Left lung (tissue), 10 donors: Measurements from ENCODE around the gene CLMN. TPM values are rescaled to one million over a fixed set of nuclear protein-coding genes. Genes with fewer than 3 reads are reported as not detected.

Experiments
- ATAC-seq: fragments of 200-7000 bp; cut with Tn5 transposase; one replicate; pipeline ENCODE4 v1.9.1; 2020; ENCODE audit warnings: moderate library complexity
- DNase-seq, 4 donors: peaks; one replicate each; pipeline ENCODE4 v3.0.0-alpha.2; 2013 to 2020
- H3K27ac ChIP-seq, 2 donors: fragments of 200-600 bp; sonication (generic) in 1 of 2; one replicate each; pipeline versions ENCODE4 v1.5.0 to v1.8.0; 2020 to 2021
- H3K27me3 ChIP-seq, 2 donors: fragments of 200-600 bp; sonication (generic) in 1 of 2; one replicate each; pipeline versions ENCODE4 v1.5.0 to v1.8.0; 2020 to 2021
- H3K36me3 ChIP-seq, 2 donors: fragments of 200-600 bp; sonication (generic) in 1 of 2; one replicate each; pipeline versions ENCODE4 v1.5.0 to v1.8.0; 2020 to 2021
- H3K4me1 ChIP-seq, 2 donors: fragments of 200-600 bp; one replicate each; pipeline ENCODE4 v1.8.0; 2021
- H3K4me3 ChIP-seq, 2 donors: fragments of 200-600 bp; sonication (generic) in 1 of 2; one replicate each; pipeline versions ENCODE4 v1.5.0 to v1.8.0; 2020 to 2021; ENCODE audit warnings: mild to moderate bottlenecking in 1 of 2
- H3K9me3 ChIP-seq, 2 donors: fragments of 200-600 bp; sonication (generic) in 1 of 2; one replicate each; pipeline versions ENCODE4 v1.5.0 to v1.8.0; 2020 to 2021
- intact Hi-C, 2 donors: fragments of 100-400 bp; cut with DNase I; formaldehyde crosslinking; loops; one replicate each; pipeline versions ENCODE4 v1.11.2 to v1.14.2; 2022
- polyA plus RNA-seq, 6 donors: library from polyadenylated mRNA; unstranded; fragments of 120-200 nt; gene quantifications; one replicate each; pipeline ENCODE4 v1.2.1, GENCODE V29; 2013; ENCODE audit not compliant: insufficient read length in 6 of 6
- total RNA-seq, 2 donors: library from RNA; stranded (reverse); fragmentation: NEBNext Ultra II Directional; extraction: Animal tissue kit (Norgen Biotek cat#: 25700); gene quantifications; one replicate each; pipeline ENCODE4 v1.2.1, GENCODE V29; 2021
- TF ChIP-seq, protein P1 (sequence below), 2 donors: fragments of 200-600 bp; sonication (generic) in 1 of 2; IDR thresholded peaks; one replicate each; pipeline versions ENCODE4 v1.5.0 to v1.8.0; 2021; ENCODE audit warnings: antibody characterized with exemption in 2 of 2
- donor health status: DM: no; HTN: yes; CAD: no.
- donor health status: DM: no; HTN: no; CAD: no.

Gene CLMN
- total and polyA plus RNA-seq, 8 donors: 10.3 to 30.0 (median 12.6) TPM

DNA sequence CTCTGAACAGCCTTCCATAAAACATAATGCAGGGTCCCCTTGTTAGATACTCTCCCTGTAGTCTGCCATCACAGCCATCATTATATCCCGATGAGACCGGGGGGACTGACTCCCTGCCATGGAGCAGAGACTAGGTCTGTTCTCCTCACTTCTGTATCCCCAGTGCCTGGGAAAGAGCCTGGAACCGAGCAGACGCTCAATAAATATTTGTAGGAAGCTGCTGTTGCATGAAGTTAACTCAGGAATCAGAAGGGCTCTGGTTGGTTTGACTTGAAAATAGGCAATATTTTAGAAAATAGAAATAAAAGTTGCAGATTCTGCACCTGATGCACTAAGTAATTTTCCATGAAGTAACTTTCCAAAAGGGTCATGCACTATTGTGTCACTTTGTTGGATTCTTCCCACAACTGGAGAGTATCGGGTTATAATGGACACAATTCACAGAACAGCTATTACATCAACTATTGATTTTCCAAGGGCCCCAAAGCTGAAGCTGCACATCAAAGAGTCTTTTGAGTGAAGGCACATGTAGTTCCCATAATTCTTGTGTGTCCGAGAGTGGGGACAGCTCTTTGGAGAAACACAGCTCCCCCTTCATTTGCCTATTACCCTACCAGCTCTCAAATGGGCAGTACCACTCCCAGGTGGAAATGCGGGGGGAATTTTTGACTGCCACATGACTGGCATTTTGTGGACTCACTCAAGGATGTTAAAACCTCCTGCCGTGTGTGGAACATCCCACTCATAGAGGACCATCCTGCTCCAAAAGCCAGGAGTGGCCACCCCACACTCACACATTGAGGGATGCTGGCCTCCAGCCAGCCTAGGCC lies 18.8 kb downstream of the CLMN start:
- Histone ChIP-seq H3K9me3 (no peaks in the 10 kb centered on the region), H3K4me3 (no peak overlapping the region), H3K27me3 (peaks cover 0 to 4% of the 10 kb centered on the region in 2 donors), H3K27ac (no peak overlapping the region), H3K36me3 (no peaks in the 10 kb centered on the region), H3K4me1 (no peaks in the 10 kb centered on the region)
- ATAC-seq: no peak
- TF ChIP-seq, protein P1, sequence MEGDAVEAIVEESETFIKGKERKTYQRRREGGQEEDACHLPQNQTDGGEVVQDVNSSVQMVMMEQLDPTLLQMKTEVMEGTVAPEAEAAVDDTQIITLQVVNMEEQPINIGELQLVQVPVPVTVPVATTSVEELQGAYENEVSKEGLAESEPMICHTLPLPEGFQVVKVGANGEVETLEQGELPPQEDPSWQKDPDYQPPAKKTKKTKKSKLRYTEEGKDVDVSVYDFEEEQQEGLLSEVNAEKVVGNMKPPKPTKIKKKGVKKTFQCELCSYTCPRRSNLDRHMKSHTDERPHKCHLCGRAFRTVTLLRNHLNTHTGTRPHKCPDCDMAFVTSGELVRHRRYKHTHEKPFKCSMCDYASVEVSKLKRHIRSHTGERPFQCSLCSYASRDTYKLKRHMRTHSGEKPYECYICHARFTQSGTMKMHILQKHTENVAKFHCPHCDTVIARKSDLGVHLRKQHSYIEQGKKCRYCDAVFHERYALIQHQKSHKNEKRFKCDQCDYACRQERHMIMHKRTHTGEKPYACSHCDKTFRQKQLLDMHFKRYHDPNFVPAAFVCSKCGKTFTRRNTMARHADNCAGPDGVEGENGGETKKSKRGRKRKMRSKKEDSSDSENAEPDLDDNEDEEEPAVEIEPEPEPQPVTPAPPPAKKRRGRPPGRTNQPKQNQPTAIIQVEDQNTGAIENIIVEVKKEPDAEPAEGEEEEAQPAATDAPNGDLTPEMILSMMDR (IDR thresholded peaks at IDR 0.05): no peak
- intact Hi-C loops: no loop called here
- DNase-seq: no peak

DNA sequence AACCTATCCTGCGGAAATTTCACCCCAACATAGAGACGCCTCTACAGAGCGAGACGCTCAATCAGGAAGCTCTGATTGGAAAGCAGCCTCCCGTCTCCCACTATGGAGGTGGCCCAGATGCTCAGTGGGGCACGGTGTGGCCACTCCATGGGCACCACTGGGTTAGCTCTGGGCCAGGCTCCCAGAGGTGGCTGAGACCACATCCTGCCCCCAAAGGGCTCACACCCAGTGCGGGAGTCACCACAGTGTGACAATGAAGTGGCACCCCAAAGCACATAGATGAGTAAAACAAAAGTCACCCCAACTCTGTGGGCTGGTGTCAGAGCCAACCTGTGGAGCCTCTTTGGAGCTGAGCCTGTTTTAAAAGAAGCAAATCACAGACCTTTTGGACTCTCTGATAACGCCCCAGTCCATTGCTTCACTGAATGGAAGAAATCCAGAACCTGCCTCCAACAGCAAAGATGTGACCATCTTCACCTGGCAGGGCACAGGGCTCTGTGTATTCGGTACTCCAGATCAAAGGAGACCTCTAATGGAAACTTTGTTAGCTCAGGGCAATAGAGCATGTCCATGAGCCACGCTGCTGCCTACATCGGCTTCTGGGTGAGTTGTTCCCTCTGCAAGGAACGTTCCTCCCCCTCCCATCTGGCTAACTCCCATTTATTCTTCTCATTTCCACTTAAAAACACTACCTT lies 19.6 kb downstream of the CLMN start:
- no peak for ATAC-seq
- intact Hi-C loops: no loop called here
- H3K27ac ChIP-seq: no peak overlapping the region

DNA sequence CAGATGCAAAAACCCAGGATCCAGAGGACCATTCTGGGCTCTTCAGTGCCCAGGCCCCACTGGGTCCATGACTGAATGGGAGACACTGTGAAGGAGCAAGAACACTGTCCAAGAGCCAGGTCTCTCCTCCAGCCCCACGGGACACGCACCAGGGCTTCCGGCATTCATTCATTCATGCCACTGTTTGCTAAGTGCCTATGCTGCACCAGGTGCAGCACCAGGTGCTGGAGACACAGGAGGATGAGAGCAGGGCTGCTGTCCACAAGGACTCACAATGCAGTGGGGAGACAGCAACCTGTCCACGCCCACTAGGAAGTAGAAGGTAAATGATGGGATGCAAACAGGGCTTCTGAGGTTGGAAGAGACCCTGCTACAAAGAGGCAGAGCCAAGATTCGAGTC lies 20.4 kb downstream of the CLMN start:
- Histone ChIP-seq H3K36me3 (no peaks in the 10 kb centered on the region), H3K4me1 (no peaks in the 10 kb centered on the region), H3K27me3 (peaks cover 0 to 4% of the 10 kb centered on the region in 2 donors), H3K9me3 (no peaks in the 10 kb centered on the region), H3K4me3 (no peak overlapping the region), H3K27ac (no peak overlapping the region)
- TF ChIP-seq, protein P1 (IDR thresholded peaks at IDR 0.05): no peak
- intact Hi-C loops: no loop called here
- DNase-seq (no peak), ATAC-seq (no peak)

More for the DNA sequence above, 19.6 kb downstream of the CLMN start:
- H3K4me3 ChIP-seq: no peak overlapping the region
- no peaks in the 10 kb centered on the region for H3K36me3 ChIP-seq
- H3K4me1 ChIP-seq: no peaks in the 10 kb centered on the region
- TF ChIP-seq, protein P1 (IDR thresholded peaks at IDR 0.05): no peak
- H3K27me3 ChIP-seq: peaks cover 0 to 4% of the 10 kb centered on the region in 2 donors
- H3K9me3 ChIP-seq: no peaks in the 10 kb centered on the region
- DNase-seq: no peak

DNA sequence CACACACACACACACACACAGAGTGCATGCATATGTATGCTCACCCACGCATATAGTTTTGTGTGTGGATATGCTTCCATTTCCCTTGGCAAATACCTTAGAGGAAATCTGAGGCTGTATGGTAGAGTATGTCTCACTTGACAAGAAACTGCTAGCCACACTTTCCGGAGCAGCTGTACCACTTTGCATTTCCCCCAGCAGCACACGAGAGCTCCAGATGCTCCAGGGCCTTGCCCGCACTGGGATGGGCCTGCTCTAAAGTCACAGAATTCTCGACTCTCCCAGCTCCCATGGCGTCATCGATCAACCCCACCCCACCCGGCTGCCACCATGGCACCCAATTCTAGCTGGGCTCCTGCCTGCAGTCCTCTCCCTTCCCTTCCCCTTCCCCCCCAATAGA lies 21.9 kb downstream of the CLMN start:
- DNase-seq: no peak
- no peaks in the 10 kb centered on the region for H3K9me3 ChIP-seq
- intact Hi-C loops: no loop called here
- no peak overlapping the region for H3K4me3 ChIP-seq
- peaks cover 0 to 4% of the 10 kb centered on the region in 2 donors for H3K27me3 ChIP-seq
- H3K4me1 ChIP-seq: no peaks in the 10 kb centered on the region
- no peak for ATAC-seq
- TF ChIP-seq, protein P1 (IDR thresholded peaks at IDR 0.05): no peak
- no peak overlapping the region for H3K27ac ChIP-seq
- no peaks in the 10 kb centered on the region for H3K36me3 ChIP-seq

DNA sequence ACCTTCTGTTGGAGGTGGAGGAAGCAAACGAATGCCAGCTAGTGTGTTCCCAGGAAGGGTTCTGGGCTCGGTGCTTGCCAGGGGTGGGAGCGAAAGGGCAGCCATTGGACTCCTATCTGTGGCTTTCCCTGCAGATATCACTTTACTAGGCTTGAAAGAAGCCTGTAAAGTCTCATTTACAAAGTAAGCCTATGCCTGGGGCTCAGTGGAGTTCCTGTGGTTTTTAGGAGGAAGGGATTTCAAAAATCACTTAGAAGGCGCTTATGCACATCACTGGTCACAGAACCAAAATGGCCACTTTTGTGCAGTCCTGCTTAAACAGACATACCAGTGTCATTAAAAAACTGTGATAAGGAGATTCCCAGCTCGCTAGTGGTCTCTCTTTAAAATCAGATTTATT lies 22.7 kb downstream of the CLMN start:
- DNase-seq: no peak
- peaks cover 0 to 4% of the 10 kb centered on the region in 2 donors for H3K27me3 ChIP-seq
- H3K9me3 ChIP-seq: no peaks in the 10 kb centered on the region
- intact Hi-C loops: no loop called here
- no peak for ATAC-seq
- TF ChIP-seq, protein P1 (IDR thresholded peaks at IDR 0.05): no peak
- peaks cover 0 to 1% of the 10 kb centered on the region in 2 donors for H3K4me1 ChIP-seq
- no peak overlapping the region for H3K4me3 ChIP-seq
- no peaks in the 10 kb centered on the region for H3K36me3 ChIP-seq
- H3K27ac ChIP-seq: no peak overlapping the region
